HUDEP-2 (cell line): ENCODE data around the gene LRRC36.

Experiments used
- DNase-seq, 76 experiments: peaks; one replicate each; lab custom pipeline; 2025; ENCODE audit not compliant: unreplicated experiment in 76 of 76; lab: John Stamatoyannopoulos, UW

Gene LRRC36

GRCh38 chr16:67421030-67421429 lies 94.4 kb downstream of the LRRC36 start:
- no peak for DNase-seq

DNA sequence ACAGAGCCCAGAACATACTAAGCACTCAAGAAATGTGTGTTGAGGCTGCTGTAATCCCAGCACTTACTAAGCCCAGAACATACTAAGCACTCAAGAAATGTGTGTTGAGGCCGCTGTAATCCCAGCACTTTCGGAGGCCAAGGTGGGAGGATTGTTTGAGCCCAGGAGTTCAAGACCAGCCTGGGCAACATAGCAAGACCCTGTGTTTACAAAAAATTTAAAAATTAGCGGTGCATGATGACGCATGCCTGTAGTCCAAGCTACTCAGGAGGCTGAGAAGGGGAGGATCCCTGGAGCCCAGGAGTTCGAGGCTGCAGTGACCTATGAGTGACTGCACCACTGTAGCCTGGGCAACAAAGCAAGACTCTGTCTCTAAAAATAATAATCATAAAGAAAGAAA lies 96.4 kb downstream of the LRRC36 start:
- no peak for DNase-seq

DNA sequence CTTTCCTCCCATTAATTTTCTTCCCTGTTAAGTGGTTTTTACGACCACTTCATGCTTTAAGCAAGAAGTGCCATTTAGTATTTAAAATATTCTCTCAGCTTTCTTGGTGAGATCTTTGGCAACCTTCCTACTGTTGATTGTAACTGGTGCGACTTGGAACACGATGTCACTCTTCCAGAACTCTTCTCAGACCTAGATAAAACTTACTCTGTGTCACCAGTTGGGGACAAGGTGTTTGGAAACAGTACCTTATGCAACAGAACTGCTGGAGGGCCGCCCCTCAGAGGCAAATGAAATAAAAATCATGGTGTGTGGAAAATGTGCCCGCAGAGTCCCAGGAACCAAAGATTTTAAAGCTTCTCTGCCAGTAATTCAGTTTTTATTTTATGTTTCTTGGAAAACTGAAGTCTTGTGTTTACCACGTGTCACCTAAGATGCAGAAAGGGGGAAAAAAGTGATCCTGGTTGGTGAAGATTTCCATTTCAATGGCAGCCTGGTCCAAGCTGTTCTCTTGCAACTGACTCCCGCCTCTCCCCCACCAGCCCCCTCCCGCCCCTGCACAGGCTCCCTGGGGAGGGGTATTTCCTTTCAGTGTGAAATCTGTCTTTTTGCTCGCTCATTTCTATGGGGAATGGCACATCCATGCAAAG lies 97.1 kb downstream of the LRRC36 start:
- DNase-seq: peak in 10 of 76 experiments; percentile 12 to 37 (median 23)

GRCh38 chr16:67424261-67424615 lies 97.6 kb downstream of the LRRC36 start:
- DNase-seq: no peak

GRCh38 chr16:67425061-67425460 lies 98.4 kb downstream of the LRRC36 start:
- DNase-seq: no peak

DNA sequence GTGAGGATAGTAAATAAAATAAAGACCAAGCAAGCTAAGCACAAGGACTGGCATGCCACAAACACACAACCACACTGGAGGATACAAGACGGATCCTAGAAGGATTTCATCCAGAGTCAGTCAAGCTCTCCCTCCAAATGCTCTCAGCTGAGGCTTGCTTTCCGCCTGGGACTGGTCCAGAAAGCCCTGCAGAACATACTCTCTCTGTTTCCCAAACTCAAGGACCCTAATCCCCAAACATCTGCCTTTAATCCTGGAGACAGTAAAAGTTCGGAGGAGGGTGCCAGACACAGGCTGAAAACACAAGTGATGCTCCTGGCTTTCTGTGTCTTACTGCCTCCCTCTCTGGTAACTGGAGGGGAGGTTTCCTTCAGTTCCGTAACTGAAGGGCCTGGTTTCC lies 99.0 kb downstream of the LRRC36 start:
- no peak for DNase-seq

DNA sequence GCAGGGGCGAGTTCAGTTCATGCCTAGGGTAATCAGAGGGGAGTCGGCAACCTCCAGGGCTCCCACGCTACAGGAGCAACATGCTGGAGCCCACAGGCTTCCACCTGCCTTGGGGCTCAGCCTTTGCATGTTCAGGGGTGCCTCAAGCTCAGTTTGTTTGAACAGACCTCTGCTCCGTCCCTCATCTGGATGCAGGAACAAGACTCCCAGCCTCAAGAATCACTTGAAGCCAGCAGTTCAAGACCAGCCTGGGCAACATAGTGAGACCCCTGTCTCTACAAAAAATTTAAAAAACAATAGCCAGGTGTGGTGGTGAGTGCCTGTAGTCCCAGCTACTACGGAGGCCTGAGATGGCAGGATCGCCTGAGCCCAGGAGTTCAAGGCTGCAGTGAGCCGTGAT lies 99.4 kb downstream of the LRRC36 start:
- DNase-seq: no peak

- no peak for DNase-seq
Observed at GRCh38 chr16:67426950-67427349, 100.3 kb downstream of the LRRC36 start.

DNA sequence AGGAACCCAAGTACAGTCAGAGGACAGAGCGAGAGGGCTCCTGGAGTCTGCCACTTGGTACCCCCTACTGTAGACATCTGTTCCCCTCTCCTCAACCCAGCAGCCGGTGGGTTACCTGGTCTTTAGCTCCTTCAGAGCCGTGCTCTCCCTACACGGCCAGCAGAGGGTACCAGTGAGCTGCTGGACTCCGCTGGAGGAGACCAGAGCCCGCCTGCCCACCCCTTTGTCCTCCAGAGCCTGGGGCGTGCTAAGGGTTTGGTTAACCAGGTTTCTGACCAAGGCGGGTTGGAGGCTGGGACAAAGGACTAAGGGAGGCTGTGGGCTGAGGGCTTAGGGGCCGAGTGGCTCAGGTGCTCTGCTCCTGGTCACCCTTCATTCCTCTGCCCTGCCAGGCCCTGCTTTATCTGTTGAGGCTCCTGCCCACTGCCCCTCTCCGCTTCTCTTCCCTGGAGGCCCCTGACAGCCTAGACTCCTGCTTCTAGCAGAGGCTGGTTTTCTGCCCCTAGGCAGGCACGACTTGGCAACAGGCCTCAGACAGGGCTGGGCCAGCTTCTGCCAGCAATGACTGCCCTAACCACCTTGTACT lies 101.6 kb downstream of the LRRC36 start:
- DNase-seq: peak in 57 of 76 experiments; percentile 9 to 71 (median 47)

- DNase-seq: peak in 2 of 76 experiments; percentile 6 to 18
Observed at GRCh38 chr16:67429053-67429798, 102.6 kb downstream of the LRRC36 start.

GRCh38 chr16:67429799-67430503 lies 103.3 kb downstream of the LRRC36 start:
- DNase-seq: no peak

- DNase-seq: peak in 14 of 76 experiments; percentile 8 to 53 (median 26)
Observed at GRCh38 chr16:67430504-67430976, 103.9 kb downstream of the LRRC36 start.

GRCh38 chr16:67430977-67431774 lies 104.6 kb downstream of the LRRC36 start, which contains the start of gene HSD11B2:
Gene HSD11B2 (plus strand): TSS chr16:67431121. CDS start chr16:67431249, 128 bp downstream.
- peak in 34 of 76 experiments; percentile 5 to 70 (median 33) for DNase-seq

GRCh38 chr16:67431775-67432505 lies 105.3 kb downstream of the LRRC36 start:
- no peak for DNase-seq

DNA sequence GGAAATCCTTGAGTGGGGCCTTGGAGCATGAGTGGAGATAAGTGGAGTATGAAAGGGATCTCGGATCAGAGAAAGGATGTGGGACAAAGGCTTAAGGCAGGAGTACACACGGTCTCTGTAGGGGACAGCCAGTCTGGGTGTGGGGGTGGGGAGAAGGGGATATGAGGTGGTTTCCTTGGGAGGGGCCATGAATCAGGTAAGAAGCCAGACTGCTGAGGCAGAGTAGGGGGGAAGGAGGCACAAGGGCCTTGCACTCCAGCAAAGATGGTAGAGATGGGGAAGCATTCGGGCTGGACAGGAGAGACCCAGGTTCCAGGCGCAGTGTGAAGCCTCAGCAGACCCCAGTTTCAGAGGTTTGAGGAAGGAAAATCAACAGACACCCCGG lies 105.9 kb downstream of the LRRC36 start:
- no peak for DNase-seq

- no peak for DNase-seq
Observed at GRCh38 chr16:67433131-67433719, 106.6 kb downstream of the LRRC36 start.
